DMS153 (cell line): ENCODE results near the gene LIMK1.

ENCODE experiments used
- DNase-seq: peaks from one replicate; lab custom pipeline; 2025; lab: John Stamatoyannopoulos, UW

Gene LIMK1

DNA sequence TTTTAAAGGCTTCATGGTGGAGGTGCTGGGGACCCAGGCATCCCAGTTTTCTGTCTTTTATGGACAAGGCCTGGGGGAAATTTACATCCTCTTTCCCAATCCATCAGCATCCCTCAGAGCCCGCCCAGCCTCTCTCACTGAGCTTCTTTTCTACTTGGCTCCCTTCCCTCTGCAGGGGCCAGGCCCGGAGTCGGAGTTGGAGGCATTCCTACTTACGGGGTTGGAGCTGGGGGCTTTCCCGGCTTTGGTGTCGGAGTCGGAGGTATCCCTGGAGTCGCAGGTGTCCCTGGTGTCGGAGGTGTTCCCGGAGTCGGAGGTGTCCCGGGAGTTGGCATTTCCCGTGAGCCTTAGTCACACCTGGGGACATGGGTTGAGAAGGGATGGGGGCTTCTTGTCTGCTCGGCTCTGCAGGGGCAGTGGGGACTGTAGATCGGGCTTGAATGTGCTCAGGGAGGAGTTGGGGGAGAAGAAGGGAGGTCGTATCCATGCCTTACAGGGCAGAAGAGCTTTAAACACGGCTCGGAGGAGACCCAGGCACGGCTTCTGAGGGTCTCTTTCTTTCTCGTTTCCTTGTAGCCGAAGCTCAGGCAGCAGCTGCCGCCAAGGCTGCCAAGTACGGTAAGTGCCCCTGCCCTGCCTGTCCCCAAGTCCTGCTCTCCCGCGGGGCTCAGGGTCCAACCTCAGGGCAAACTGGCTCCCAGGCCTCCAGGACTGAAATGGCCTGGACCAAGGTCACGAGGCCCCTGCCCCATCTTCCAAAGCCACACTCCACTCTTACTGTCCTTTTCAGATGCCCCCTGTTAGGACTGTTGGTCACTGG, 27.3 kb upstream of the LIMK1 start:
- DNase-seq: no peak

DNA sequence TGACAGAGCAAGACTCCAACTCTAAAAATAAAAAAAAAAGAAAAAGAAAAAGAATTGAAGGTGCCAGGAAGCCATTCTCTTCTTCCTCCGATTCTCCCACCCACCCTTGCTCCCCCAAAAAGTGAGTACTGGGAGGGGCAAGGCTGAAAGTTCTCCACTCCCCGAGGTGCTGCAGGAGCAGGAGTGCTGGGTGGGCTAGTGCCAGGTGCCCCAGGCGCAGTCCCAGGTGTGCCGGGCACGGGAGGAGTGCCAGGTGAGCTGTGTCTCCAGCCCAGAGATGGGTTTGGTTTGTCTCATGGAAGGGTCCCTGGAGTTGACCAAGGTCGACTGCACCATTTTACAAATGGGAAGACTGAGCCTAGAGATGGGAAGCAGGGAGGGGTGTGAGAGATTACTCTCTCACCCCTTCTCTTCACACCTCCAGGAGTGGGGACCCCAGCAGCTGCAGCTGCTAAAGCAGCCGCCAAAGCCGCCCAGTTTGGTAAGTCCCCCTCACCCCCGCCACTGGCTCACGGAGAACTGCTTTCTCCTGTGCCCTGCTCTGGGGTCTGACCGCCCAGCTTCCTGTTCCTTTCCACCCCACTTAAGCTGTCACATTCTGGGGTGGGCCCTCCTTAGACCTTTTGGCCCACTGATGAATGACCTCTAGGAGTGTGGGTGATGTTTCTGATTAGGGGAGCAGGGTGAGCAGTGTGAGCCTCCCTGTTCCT, 26.2 kb upstream of the LIMK1 start:
- DNase-seq: no peak

DNA sequence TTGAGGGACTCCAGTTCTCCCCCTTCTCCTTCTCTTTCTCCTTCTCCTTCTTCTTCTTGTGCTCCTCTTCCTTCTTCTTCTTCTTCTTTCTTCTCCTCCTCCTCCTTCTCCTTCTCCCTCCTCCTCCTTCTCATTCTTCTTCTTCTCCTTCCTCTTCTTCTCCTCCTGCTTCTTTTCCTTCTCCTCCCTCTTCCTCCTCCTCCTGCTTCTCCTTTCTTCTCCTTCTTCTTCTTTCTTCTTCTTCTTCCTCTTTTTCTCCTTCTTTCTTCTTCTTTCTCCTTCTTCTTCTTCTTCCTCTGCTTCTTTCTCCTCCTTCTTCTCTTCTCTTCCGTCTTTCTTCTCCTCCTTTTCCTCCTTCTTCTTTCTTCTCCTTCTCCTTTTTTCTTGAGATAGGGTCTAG, 25.6 kb upstream of the LIMK1 start:
- no peak for DNase-seq

DNA sequence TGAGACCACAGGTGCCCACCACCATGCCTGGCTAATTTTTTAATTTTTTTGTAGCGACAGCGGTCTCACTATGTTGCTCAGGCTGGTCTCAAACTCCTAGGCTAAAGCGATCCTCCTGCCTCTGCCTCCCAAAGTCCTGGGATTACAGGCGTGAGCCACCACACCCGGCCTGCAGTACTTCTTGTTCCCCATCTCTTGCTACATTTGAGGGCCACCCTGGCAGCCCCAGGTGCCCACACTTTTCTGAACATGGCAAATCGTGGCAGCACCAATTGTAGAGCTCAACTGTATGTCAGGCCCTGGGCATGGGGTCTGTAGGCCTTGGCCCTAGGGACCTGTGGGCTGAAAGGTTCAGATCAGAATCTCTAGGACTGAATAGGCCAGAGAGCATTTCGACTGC, 25.1 kb upstream of the LIMK1 start:
- no peak for DNase-seq

DNA sequence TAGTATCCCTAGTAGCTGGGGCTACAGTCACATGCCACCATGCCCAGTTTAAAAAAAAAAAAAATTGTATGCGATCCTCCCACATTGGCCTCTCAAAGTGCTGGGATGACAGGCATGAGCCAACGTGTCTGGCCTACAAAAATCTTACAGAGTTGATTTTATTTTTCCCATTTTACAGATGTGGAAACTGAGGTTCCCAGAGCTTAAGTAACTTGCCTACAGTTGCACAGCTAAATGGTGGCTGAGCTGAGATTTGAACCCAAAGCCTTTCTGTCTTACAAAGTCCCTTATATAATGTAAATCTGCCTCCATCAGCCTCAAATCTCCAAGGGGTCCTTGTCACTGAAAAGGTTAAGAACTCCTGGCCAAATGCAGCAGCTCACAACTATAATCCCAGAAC, 24.6 kb upstream of the LIMK1 start:
- no peak for DNase-seq

DNA sequence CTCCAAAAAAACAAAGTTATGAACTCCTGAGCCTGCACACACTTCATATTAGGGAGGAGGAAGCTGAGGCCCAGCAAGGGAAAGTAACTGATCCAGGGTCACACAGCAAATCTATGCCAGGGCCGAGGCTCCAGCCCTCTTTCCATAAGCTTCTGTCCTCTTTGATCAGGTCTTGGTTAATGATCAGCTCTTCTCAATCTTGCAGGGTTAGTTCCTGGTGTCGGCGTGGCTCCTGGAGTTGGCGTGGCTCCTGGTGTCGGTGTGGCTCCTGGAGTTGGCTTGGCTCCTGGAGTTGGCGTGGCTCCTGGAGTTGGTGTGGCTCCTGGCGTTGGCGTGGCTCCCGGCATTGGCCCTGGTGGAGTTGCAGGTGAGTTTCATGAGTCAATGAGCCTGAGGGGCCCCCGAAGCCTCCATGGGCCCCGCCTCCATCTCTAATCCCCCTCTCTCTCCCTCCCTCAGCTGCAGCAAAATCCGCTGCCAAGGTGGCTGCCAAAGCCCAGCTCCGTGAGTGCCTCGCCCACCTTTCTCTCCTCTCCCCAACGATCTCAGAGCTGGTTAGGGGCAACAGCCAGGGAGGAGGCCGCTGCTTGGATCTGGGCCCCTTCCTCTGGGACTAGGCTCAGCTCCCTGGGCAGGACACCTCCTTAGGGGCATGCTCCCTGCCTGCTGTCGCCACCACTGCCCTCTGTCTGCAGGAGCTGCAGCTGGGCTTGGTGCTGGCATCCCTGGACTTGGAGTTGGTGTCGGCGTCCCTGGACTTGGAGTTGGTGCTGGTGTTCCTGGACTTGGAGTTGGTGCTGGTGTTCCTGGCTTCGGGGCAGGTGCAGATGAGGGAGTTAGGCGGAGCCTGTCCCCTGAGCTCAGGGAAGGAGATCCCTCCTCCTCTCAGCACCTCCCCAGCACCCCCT, 23.7 kb upstream of the LIMK1 start:
- no peak for DNase-seq

DNA sequence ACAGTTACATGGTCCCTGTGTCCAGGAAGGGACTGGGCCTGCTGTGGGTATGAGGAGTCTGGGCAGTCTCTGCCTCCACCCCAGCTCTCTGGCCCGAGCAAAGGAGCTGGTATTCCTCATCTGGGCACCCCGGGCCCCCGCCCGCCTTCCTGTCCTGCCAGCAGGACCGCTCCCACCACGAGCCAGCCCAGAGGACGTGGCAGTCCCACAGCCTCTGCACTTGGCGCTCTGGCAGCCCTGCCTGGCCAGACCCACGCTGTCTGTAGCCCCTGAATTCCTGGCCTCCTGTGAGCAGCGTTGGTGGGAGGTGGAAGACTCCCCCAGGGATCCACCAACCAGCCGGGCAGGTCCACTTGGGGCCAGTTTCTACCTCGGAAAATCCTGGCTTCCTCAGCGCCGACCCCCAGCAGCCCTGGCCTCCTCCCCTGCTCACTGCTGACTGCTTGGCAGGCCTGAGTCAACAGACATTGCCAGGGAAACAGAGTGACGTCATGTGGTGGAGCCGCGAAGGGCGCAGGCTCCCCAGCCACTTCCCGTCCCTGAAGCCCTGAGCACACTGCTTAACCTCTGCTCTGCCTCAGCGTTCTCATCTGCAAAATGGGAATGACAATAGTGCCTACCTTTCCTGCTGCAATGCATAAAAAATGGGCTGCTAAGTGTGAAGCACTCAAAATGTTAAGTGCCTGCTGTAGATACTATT, 21.6 kb upstream of the LIMK1 start:
- peak; percentile 22 for DNase-seq

DNA sequence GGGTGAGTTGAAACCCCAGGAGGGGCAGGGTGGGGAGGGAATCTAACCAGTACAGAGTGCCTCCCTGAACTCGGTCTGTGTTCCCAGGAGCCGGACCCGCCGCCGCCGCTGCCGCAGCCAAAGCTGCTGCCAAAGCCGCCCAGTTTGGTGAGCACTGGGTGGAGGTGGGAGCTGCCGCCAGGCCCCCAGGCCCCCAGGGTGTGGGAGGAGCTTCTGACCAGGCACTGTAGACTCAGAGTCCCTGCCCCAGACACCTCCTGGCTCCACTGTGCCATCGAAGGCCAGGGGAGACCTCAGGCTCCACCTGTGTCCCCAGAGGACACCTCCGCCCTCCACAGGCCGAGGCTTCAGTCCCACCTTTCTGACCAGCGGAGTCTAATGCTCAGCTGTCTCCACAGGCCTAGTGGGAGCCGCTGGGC, 20.4 kb upstream of the LIMK1 start:
- no peak for DNase-seq

DNA sequence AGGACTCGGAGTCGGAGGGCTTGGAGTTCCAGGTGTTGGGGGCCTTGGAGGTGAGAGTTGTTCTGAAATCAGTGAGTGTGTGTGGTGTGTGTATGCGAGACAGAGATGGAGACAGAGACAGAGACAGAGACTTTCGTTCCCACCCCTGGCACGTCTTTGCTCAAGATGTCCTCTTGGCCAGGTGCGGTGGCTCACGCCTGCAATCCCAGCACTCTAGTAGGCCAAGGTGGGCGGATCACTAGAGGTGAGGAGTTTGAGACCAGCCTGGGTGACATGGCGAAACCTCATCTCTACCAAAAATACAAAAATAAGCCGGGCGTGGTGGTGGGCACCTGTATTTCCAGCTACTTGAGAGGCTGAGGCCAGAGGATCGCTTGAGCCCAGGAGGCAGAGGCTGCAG, 20.0 kb upstream of the LIMK1 start:
- no peak for DNase-seq

DNA sequence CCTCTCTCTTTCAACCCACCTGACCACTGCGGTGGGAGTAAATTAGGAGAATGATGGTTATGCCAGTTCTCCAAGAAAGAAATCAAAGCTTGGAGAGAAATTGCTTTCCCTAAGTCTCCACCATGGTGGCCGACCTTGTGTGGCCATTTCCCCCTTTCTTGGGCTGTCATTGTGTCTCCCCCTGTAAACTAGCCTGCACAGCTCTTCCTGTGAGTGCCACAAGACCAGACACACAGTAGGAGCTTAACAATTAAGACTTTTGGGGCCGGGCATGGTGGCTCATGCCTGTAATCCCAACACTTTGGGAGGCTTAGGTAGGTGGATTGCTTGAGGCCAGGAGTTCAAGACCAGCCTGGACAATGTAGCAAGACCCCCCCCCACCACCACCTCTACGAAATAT, 18.9 kb upstream of the LIMK1 start:
- DNase-seq: no peak

DNA sequence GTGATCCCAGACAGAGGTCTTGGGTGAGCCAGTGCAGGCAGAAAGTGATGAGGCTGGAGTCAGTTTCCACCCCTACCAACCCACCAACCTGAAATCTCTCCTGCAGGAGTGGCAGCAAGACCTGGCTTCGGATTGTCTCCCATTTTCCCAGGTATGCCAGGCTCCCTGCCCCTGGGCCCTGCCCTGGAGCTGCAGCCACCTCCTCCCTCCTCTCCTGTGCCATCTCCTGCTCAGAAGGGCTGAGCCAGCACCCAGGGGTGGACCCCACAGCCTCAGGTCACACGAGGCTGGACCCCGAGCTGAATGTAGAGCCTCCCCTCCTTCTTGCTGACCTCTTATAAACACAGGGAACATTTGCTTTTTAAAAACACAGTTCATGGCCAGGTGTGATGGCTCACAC, 17.0 kb upstream of the LIMK1 start:
- DNase-seq: no peak

DNA sequence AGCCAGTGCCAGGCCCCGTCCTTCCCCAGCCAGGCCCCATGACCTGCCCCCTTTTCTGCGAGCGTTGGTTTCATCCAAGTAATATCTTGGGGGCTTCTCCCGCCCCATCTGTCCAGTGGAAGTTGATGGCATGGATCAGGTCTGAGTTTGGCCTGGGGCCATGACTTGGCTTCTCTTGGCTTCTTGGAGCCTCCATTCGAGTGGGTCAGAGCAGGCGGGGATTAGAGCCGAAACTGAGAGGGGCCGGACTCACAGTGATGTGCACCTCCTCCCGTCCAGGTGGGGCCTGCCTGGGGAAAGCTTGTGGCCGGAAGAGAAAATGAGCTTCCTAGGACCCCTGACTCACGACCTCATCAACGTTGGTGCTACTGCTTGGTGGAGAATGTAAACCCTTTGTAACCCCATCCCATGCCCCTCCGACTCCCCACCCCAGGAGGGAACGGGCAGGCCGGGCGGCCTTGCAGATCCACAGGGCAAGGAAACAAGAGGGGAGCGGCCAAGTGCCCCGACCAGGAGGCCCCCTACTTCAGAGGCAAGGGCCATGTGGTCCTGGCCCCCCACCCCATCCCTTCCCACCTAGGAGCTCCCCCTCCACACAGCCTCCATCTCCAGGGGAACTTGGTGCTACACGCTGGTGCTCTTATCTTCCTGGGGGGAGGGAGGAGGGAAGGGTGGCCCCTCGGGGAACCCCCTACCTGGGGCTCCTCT, 15.1 kb upstream of the LIMK1 start:
- no peak for DNase-seq

DNA sequence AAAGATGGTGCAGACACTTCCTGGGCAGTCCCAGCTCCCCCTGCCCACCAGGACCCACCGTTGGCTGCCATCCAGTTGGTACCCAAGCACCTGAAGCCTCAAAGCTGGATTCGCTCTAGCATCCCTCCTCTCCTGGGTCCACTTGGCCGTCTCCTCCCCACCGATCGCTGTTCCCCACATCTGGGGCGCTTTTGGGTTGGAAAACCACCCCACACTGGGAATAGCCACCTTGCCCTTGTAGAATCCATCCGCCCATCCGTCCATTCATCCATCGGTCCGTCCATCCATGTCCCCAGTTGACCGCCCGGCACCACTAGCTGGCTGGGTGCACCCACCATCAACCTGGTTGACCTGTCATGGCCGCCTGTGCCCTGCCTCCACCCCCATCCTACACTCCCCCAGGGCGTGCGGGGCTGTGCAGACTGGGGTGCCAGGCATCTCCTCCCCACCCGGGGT, 14.5 kb upstream of the LIMK1 start:
- no peak for DNase-seq

DNA sequence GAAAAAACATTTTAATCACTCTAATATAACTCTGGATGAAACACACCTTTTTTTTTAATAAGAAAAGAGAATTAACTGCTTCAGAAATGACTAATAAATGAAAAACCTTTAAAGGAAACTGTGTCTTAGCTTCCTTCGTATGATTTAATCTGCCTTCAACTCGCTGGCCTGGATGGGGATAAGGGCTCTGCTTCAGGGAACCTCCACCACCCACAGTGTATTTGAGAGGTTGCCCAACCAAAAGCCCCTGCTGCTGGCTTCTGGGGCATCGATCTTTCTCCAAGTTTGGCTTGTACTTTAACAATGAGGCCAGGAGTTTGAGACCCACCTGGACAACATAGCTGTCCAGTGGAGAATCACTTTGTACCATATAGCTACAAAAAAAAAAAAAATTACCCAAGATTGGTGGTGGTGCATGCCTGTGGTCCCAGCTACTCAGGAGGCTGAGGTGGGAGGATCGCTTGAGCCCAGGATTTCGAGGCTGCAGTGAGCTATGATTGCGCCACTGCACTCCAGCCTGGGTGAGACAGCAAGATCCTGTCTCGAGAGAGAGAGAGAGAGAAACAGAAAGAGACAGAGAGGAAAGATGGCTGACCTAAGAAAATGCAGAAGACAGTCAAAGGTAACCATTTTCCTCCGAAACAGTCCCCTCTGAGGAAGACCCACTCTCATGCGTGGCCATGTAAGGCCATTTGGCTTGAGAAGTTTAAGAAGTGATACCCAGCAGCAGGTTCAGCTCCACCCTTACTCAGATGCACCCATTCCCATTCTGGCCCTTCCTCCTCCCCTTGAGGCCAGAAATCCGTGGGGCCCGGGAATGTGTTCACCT, 13.6 kb upstream of the LIMK1 start:
- no peak for DNase-seq

DNA sequence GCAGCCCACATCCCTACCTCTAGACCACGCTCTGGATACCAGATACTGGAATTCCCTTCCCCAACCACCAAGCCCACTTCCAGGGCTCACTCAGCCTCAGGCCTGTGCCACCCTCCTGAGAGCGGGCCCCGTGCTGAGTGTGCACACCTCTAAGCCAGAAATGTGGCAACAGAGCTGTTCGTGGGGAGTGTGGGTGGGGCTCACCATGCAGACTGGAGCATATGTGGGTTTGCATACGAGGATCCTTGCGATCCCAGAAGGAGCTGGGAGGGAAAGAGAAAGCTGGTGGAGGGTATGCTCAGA, 13.0 kb upstream of the LIMK1 start:
- DNase-seq: no peak

DNA sequence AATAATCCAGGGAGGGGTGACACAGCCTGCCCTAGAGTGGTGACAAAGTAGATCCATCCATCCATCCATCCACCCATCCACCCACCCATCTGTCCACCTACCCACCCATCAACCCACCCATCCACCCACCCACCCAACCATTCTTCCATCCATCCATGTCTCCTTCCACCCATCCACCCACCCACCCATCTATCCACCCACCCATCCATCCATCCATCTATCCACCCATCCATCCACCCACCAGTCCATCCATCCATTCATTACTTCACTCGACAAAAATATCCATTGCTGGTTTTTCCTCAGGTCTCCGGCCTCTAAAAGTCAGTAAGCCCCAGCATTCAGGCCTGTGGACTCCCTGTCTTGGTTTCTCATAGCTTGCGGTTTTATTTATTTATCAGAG, 12.5 kb upstream of the LIMK1 start:
- DNase-seq: no peak

DNA sequence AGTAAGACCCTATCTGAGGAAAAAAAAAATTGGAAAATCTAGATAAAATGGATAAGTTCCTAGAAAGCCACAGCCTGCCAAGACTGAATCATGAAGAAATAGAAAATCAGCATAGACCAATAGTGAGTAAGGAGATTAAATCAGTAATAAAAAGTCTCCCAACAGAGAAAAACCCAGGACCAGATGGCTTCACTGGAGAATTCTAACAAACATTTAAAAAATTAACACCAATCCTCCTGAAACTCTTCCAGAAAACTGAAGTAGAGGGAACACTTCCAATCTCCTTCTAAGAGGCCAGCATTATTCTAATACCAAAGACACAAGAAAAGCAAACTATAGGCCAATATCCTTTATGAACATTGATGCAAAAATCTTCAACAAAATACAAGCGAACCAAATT, 8.8 kb upstream of the LIMK1 start:
- no peak for DNase-seq

DNA sequence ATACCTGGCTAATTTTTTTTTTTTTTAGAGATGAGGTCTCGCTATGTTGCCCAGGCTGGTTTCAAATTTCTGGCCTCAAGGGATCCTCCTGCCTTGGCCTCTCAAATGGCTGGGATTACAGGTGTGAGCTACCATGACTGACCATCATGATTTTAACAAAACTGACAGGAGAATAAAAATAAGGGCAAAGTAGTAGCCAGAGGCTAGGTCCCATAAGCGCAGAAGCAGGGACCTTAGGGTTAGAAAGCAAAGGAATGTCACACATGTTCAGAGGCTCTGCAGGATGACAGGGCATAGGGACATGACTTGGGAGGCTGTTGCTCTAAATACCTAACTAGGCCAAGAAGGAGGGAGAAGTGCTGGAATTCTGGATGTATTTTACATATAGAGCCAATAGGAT, 5.1 kb upstream of the LIMK1 start:
- DNase-seq: no peak

DNA sequence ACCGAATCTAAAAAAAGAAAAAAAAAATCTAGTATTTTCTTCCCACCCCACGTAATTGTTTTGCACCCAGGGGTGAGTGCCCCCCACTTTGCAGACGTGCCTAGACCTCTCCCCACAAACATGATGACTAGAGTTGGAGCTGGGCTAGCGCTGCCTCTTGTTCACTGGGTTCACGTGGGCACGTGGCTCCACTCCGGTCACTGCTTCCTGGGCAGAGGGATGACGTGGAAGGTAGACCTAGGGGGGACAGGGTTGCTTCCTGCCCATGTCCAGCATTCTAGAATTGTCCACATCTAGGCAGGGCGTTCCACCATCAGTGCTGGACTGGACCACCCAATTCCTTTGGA, 861 bp upstream of the LIMK1 start:
- DNase-seq: no peak

DNA sequence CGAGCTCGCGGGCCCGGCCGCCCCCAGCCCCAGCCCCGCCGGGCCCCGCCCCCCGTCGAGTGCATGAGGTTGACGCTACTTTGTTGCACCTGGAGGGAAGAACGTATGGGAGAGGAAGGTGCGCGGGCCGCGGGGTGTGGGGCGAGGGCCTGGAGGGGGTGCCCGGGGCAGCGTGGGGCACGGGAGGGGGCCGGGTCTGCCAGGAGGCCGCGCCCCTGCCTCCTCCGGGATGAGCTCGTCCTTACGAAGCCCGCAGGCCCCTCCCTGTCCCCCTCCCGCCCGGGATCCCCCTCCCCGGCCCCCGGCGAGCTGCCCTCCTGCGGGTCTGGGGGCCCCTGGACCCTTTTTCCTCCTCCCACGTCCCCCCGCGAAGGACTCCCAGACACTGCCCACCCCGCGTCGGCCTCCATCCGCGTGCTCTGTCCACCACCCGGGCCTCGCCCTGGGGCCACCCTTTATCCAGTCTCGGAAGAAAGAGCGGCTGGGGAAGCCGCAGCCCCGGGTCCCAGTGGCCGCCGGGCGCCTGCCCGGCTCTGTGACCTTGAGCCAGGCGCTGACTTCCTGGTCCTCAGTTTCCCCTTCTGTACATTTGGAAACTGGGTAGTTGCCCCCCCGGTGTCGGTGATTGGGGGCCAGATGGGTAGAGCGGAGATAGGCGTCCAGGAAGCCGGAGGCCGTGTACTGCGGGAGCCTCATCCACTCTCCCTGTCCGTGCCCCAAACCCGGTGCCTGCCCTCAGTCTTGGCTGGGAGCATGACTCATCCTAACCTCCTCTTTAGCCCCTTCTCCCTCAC, 521 bp downstream of the LIMK1 start:
- DNase-seq: no peak
